HG03432 (cell line): Measurements from ENCODE around the gene SIAH1.
A peak's percentile ranks its signal among the peaks of the same experiment; 100 is the strongest.
"Not testable (repeated sequence)": the region's sequence is repeated elsewhere in the genome, so short reads cannot be mapped to it uniquely, and the experiment has no call there.

Experiments
- ATAC-seq: cut with Tn5 transposase; IDR thresholded peaks from one replicate; pipeline ENCODE4 v1.9.1; 2021; ENCODE audit warnings: mild to moderate bottlenecking, moderate library complexity; ENCODE audit not compliant: unreplicated experiment

The SIAH1 gene

DNA sequence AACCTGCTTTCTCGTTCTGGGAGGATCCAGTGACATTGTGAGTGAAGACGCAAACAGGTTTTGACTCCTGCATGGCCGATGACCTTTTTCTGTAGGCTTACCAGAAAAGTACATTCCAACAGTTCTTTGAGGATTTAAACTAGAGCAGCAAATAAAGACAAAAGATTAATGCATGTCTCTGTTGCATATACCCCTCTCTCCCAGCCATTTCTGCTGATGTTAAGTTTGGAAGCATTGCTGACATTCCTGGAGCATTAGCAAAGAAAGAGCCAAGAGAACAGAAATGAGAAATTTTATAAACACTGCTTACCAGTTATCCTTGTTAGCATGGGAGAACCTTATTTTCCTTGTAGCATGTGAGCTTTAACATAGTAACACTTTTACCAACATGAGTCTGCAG is 49.3 kb downstream of the SIAH1 start:
- no peak for ATAC-seq

- ATAC-seq, result no peak
These were observed 50.9 kb downstream of the SIAH1 start for GRCh38 chr16:48334325-48334724.

DNA sequence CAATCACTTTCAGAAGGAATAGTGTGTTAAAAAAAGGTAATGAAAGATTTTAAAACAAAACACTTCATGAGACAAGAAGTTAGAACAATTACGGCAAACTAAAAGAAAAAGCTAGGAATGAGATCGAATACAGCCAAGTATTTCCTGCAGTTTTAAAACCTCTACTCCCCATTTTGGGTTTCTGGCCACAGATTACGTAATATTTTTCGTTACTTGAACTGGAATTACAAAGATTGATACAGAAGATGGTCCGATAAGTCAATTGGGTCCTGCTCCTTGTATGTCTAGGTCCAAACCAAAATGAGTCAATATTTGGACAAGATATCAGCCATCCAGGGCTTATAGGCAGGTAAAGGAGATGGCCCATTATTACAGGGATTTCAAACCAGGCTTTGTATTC is 52.2 kb downstream of the SIAH1 start:
- ATAC-seq, result no peak

GRCh38 chr16:48330841-48331192 is 54.4 kb downstream of the SIAH1 start:
- ATAC-seq, result no peak

- no peak for ATAC-seq
These were observed 54.9 kb downstream of the SIAH1 start for GRCh38 chr16:48330189-48330840.

GRCh38 chr16:48329138-48329537 is 56.1 kb downstream of the SIAH1 start:
- ATAC-seq, result no peak

DNA sequence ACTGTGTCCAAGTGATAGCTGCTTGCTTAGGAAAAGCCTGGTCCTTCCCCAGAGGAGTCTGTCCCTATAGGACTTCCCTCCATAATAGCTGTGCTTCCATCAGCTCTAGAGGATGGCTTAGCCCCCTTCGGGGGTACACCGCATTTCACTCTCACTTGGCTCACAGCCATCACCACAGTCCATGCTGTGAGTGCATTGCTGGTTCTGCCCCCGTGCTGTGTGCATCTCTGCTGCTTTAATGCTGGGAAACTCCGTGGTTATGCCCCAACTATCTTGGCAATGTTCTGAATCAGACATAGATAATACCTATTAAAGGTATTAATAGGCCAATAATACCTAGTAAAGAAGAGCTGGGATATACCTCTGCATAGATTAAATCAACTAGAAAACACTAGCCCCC is 58.3 kb downstream of the SIAH1 start:
- no peak for ATAC-seq

GRCh38 chr16:48323783-48324775 is 61.1 kb downstream of the SIAH1 start:
- ATAC-seq, result no peak

GRCh38 chr16:48321317-48322036 is 63.7 kb downstream of the SIAH1 start:
- no peak for ATAC-seq

DNA sequence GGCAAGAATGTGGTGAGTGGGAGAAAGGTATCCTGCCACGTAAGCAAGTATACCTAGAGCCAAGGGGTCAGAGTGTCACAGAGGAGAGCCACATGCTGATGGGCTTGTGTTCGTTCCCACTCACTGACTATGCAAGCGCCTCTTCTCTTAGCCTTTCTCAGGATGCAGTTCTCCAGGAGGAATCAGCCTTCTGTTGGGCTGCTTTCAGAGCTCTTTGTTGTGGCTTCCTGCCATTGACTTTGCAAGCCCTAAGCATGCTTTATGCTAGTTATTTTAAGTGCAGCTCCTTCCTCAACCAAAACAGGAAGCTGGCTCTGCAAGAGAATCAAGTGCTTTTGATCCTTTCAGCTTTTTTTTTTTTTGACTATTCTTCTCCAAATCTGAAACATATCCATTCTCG is 66.6 kb downstream of the SIAH1 start:
- ATAC-seq, result peak; percentile 68

GRCh38 chr16:48317614-48318315 is 67.4 kb downstream of the SIAH1 start:
- ATAC-seq, result no peak

DNA sequence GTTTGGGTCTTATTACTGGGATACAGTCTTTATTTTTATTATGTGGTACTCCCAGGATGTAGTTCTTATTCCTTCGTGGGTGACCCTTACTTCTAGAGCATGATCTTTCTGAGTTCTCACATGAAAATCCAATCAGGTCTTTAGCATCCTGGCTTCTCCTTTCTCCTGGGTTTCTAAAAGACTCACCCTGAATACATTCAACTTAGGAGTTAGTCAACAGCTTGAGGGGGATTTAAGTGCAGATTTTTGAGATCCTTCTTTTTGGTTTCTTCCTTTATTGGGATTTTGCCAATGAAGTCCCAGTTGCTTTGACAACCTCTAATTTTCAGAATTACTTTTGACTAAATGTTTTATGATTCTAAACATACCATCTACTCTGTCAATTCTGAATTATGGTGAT is 68.2 kb downstream of the SIAH1 start:
- no peak for ATAC-seq

DNA sequence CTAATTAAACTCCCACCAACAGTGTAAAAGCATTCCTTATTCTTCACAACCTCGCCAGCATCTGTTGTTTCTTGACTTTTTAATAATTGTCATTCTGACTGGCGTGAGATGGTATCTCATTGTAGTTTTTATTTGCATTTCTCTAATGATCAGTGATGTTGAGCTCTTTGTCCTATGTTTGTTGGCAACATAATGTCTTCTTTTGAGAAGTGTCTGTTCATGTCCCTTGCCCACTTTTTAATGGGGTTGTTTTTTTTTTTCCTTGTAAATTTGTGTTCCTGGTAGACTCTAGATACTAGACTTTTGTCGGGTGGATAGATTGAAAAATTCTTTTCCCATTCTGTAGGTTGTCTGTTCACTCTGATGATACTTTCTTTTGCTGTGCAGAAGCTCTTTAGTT is 71.3 kb downstream of the SIAH1 start:
- ATAC-seq, result not testable (repeated sequence)

GRCh38 chr16:48310908-48311641 is 74.1 kb downstream of the SIAH1 start:
- ATAC-seq, result no peak
